GM18867 (cell line): ENCODE measurements around the gene ZNF695.

Experiments used
- ATAC-seq: cut with Tn5 transposase; IDR thresholded peaks from one replicate; pipeline ENCODE4 v1.9.1; 2021; ENCODE audit warnings: mild to moderate bottlenecking, moderate library complexity; ENCODE audit not compliant: unreplicated experiment

Gene ZNF695

GRCh38 chr1:246959944-246960693 is 47.7 kb downstream of the ZNF695 start:
- peak; percentile 68 for ATAC-seq

DNA sequence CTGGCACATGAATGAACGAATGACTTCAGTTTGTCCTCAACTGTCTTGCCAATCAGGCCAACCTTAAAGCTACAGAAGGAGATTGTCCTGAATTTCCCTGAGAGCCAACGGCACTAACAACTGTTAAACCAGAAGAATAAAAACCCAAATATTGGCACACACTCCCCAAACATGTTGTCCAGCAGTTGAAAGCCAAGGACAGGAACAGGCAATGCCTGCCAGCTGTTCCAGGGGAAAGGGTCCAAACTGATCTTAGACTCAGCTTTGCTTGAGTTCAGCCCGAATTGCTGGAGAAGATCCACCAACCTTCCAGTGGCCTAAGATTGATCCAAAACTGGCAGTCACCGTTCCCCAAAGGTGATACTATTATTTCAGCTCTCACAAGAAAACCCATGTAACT is 53.7 kb downstream of the ZNF695 start:
- no peak for ATAC-seq

GRCh38 chr1:246951413-246951812 is 56.4 kb downstream of the ZNF695 start:
- no peak for ATAC-seq

DNA sequence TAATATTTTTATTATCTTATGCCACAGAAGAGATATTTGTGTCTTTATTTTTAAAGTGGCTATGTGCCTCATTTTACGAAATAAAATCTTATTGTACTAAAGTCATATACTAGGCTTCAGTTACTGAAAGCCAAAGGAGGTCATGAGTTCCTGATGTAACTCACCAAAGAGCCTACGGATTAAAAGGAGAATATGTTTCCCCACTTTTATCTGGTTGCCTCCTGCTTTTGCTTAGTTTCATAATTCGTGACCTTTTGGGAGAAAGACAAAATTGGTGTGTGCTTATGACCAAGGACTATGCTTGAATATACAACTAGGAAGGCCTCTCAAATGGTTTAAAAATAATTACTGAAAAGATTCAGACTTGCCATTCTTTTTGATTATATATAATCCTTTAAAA is 57.9 kb downstream of the ZNF695 start:
- ATAC-seq: no peak

DNA sequence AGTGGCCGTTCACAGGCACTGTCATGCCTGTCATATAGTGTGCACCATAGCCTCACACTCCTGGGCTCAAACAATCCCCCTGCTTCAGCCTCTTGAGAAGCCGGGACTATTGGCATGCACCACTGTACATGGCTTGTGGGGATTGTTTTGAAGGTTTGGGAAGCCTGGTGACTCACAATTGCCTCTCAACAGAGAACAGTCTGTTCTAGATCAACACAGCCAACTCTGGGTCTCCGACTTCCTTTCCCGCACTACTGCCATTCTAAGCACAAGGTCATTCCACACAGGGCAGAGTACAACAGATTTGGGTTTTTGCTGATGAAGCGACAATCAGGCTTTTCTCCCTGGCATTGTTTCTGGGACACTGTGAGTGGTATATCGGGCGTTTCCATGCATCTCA is 60.6 kb downstream of the ZNF695 start:
- no peak for ATAC-seq

DNA sequence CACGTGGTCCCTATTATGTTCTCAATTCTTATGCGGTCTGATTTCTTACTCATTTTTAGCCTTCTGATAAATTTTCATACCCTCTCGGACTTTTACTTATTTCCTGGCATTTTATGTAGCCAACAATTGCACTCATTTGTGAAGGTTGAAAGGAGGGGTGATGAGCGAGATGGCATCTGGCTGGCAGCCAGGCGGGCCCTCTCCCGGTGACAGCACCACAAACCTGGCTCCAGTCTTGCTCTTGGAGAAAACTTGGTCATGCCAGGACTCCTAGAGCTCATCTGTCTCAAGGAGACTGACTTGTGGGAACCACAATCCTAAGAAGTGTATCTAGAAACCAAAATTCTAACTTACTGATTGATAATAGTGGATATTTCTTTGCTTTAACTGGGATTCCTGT is 61.5 kb downstream of the ZNF695 start:
- no peak for ATAC-seq
